GM12891 (cell line): ENCODE data around the gene CD81.

Experiments used
- POLR2A ChIP-seq: IDR thresholded peaks from 2 replicates; pipeline ENCODE4 v1.6.1; 2011; ENCODE audit warnings: low read depth, low read length, control low read depth
- POLR2AphosphoS5 ChIP-seq: IDR thresholded peaks from 2 replicates; pipeline ENCODE4 v1.6.1; 2011; ENCODE audit warnings: low read depth, low read length, control low read depth
- POU2F2 ChIP-seq: IDR thresholded peaks from 2 replicates; pipeline ENCODE4 v1.6.1; 2011; ENCODE audit warnings: low read depth, mild to moderate bottlenecking, control low read depth, low read length, moderate library complexity
- SPI1 ChIP-seq: IDR thresholded peaks from 2 replicates; pipeline ENCODE4 v1.6.1; 2011; ENCODE audit warnings: low read depth, low read length, control low read depth
- TAF1 ChIP-seq: IDR thresholded peaks from 2 replicates; pipeline ENCODE4 v1.6.1; 2011; ENCODE audit warnings: low read depth, low read length, control low read depth

- TF ChIP-seq SPI1 (no peak), TAF1 (no peak), POLR2AphosphoS5 (no peak), POLR2A (no peak), POU2F2 (no peak)
These were observed 2.5 kb downstream of the CD81 start for GRCh38 chr11:2379466-2380174.
